HepG2 (cell line): ENCODE data around the gene SHQ1. TPM values are rescaled to one million over a fixed set of nuclear protein-coding genes. Genes with fewer than 3 reads are reported as not detected.
A peak's percentile ranks its signal among the peaks of the same experiment; 100 is the strongest.

ENCODE experiments used
- AGO1 ChIP-seq: fragments of 200-400 bp; formaldehyde crosslinking; IDR thresholded peaks from 2 replicates; pipeline ENCODE4 v1.6.1; 2017; ENCODE audit warnings: mild to moderate bottlenecking, low read depth, low read length, moderate library complexity; ENCODE audit not compliant: poor library complexity, severe bottlenecking
- ATF1 ChIP-seq: IDR thresholded peaks from 2 replicates; pipeline ENCODE4 v1.6.1; 2016; ENCODE audit warnings: mild to moderate bottlenecking, control low read depth
- CCAR2 ChIP-seq: fragments of 200-400 bp; formaldehyde crosslinking; optimal IDR thresholded peaks from 2 replicates; pipeline ENCODE3; 2018; ENCODE audit warnings: low read depth, mild to moderate bottlenecking, low read length, moderate library complexity
- ESRRA ChIP-seq: sonication (generic); formaldehyde crosslinking; IDR thresholded peaks from 2 replicates; pipeline ENCODE4 v1.5.1; 2020; ENCODE audit warnings: mild to moderate bottlenecking, low read depth, missing genetic modification reagents
- HMG20B ChIP-seq: conservative IDR thresholded peaks from 2 replicates; pipeline ENCODE4 v1.6.1; 2016; ENCODE audit warnings: missing genetic modification reagents, missing compliant biosample characterization
- PAF1 ChIP-seq: IDR thresholded peaks from 2 replicates; pipeline ENCODE4 v1.6.1; 2016; ENCODE audit warnings: missing genetic modification reagents, missing compliant biosample characterization
- TEAD3 ChIP-seq: optimal IDR thresholded peaks from 2 replicates; pipeline ENCODE3; 2016; ENCODE audit warnings: borderline replicate concordance
- ZFX ChIP-seq: sonication (generic); formaldehyde crosslinking; IDR thresholded peaks from 2 replicates; pipeline ENCODE4 v1.4.0; 2020; ENCODE audit warnings: mild to moderate bottlenecking, low read depth, missing genetic modification reagents, moderate library complexity
- ZNF234 ChIP-seq: sonication (generic); formaldehyde crosslinking; conservative IDR thresholded peaks from 2 replicates; pipeline ENCODE4 v1.5.1; 2020; ENCODE audit warnings: mild to moderate bottlenecking, missing genetic modification reagents
- ZNF251 ChIP-seq: sonication (generic); formaldehyde crosslinking; IDR thresholded peaks from 2 replicates; pipeline ENCODE4 v1.9.0; 2021; ENCODE audit warnings: mild to moderate bottlenecking, missing genetic modification reagents
- ZNF335 ChIP-seq: sonication (generic); formaldehyde crosslinking; IDR thresholded peaks from 2 replicates; pipeline ENCODE4 v1.4.0; 2020; ENCODE audit warnings: missing genetic modification reagents
- ZNF543 ChIP-seq: sonication (generic); formaldehyde crosslinking; IDR thresholded peaks from 2 replicates; pipeline ENCODE4 v1.4.0; 2020; ENCODE audit warnings: mild to moderate bottlenecking, missing genetic modification reagents
- ZNF547 ChIP-seq: sonication (generic); formaldehyde crosslinking; IDR thresholded peaks from 2 replicates; pipeline ENCODE4 v1.5.1; 2020; ENCODE audit warnings: mild to moderate bottlenecking, missing genetic modification reagents
- ZNF780A ChIP-seq: sonication (generic); formaldehyde crosslinking; IDR thresholded peaks from 2 replicates; pipeline ENCODE4 v1.8.0; 2022; ENCODE audit warnings: mild to moderate bottlenecking, missing genetic modification reagents, moderate library complexity
- ZSCAN22 ChIP-seq: sonication (generic); formaldehyde crosslinking; IDR thresholded peaks from 2 replicates; pipeline ENCODE4 v1.4.0; 2020; ENCODE audit warnings: mild to moderate bottlenecking, missing genetic modification reagents
- polyA plus RNA-seq, 8 experiments: library from polyadenylated mRNA; depleted of rRNA in 3 of 8; stranded (reverse) in 7 of 8; unstranded in 1 of 8; fragments of >200 nt; fragmentation: Illumina TruSeq in 4 of 8; extraction: Trizol in 4 of 8; gene quantifications; 2 replicates each; pipeline versions ENCODE4 v1.2.1 to v1.2.3, GENCODE V29; 2011 to 2016; ENCODE audit warnings: low read depth in 4 of 8, missing spikeins in 1 of 8, mixed read lengths in 1 of 8; ENCODE audit not compliant: insufficient read depth in 1 of 8
- total RNA-seq, 5 experiments: library from RNA; depleted of rRNA; stranded (reverse); fragments of >200 nt; fragmentation: Illumina TruSeq; extraction: Trizol; gene quantifications; 2 replicates each; pipeline ENCODE4 v1.2.3, GENCODE V29; 2016; ENCODE audit warnings: low read depth in 1 of 5
- TF ChIP-seq, protein P1 (sequence below), 2 experiments: sonication (generic) in 1 of 2; formaldehyde crosslinking in 1 of 2; IDR thresholded peaks; 2 replicates each; pipeline versions ENCODE4 v1.4.0 to v1.6.1; 2016 to 2020; ENCODE audit warnings: borderline replicate concordance in 1 of 2, low read depth in 1 of 2, mild to moderate bottlenecking in 1 of 2, missing genetic modification reagents in 1 of 2
- TF ChIP-seq, protein P2 (sequence below): IDR thresholded peaks from 2 replicates; pipeline ENCODE4 v1.6.1; 2016; ENCODE audit warnings: low read depth, borderline replicate concordance
- TF ChIP-seq, protein P3 (sequence below): IDR thresholded peaks from 2 replicates; pipeline ENCODE4 v1.6.1; 2016
- TF ChIP-seq, protein P4 (sequence below): IDR thresholded peaks from 2 replicates; pipeline ENCODE4 v1.6.1; 2016; ENCODE audit warnings: mild to moderate bottlenecking, missing biosample characterization, missing genetic modification reagents
- TF ChIP-seq, protein P5 (sequence below): sonication (generic); formaldehyde crosslinking; IDR thresholded peaks from 2 replicates; pipeline ENCODE4 v1.4.0; 2020; ENCODE audit warnings: missing genetic modification reagents

The SHQ1 gene
- total and polyA plus RNA-seq, 2 of the 13 experiments (the other 11 are each of a cell fraction or from before 2014, with no cell fraction given) = 5.5 to 20.3 TPM

DNA sequence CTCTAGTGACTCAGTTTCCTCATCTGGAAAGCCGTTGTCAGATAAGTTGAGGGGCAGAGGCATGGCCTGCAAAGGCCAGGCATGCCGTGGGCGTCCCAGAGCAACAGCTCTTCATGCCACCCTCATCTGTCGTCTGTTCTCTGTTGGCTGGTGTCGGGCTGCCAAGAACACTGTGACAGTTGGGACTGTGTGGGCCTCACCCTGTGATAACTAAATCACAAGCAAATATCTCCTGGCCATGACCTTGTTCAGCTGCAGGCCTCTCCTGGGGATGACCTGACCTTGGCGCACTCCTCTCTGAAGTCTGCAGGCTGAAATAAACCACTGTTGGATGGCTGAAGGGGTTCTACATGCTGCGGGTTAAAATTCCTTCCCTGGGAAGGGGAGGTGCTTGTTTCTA, 145.9 kb downstream of the SHQ1 start (continued):
- TF ChIP-seq, protein P1, sequence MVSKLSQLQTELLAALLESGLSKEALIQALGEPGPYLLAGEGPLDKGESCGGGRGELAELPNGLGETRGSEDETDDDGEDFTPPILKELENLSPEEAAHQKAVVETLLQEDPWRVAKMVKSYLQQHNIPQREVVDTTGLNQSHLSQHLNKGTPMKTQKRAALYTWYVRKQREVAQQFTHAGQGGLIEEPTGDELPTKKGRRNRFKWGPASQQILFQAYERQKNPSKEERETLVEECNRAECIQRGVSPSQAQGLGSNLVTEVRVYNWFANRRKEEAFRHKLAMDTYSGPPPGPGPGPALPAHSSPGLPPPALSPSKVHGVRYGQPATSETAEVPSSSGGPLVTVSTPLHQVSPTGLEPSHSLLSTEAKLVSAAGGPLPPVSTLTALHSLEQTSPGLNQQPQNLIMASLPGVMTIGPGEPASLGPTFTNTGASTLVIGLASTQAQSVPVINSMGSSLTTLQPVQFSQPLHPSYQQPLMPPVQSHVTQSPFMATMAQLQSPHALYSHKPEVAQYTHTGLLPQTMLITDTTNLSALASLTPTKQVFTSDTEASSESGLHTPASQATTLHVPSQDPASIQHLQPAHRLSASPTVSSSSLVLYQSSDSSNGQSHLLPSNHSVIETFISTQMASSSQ (IDR thresholded peaks at IDR 0.05; ENCODE audit: low read depth) = no peak
- TF ChIP-seq, protein P1 (CRISPR knock-in tag; IDR thresholded peaks at IDR 0.05; ENCODE audit: borderline replicate concordance) = 0 out of 2 replicates have a peak, but pooled peaks have one; percentile 26
- no peak for TF ChIP-seq ATF1 (CRISPR knock-in tag)
- TF ChIP-seq, protein P2, sequence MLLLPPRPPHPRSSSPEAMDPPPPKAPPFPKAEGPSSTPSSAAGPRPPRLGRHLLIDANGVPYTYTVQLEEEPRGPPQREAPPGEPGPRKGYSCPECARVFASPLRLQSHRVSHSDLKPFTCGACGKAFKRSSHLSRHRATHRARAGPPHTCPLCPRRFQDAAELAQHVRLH (CRISPR knock-in tag) = no peak
- TF ChIP-seq, protein P3, sequence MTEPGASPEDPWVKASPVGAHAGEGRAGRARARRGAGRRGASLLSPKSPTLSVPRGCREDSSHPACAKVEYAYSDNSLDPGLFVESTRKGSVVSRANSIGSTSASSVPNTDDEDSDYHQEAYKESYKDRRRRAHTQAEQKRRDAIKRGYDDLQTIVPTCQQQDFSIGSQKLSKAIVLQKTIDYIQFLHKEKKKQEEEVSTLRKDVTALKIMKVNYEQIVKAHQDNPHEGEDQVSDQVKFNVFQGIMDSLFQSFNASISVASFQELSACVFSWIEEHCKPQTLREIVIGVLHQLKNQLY = no peak
- TF ChIP-seq ZNF543 = no peak
- peak; percentile 84 for TF ChIP-seq ESRRA
- TF ChIP-seq, protein P4, sequence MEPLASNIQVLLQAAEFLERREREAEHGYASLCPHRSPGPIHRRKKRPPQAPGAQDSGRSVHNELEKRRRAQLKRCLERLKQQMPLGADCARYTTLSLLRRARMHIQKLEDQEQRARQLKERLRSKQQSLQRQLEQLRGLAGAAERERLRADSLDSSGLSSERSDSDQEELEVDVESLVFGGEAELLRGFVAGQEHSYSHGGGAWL (CRISPR knock-in tag) = no peak
- peak; percentile 49; the same call in 1 of the 2 replicates for TF ChIP-seq ZFX
- no peak for TF ChIP-seq ZNF234 (CRISPR knock-in tag)
- peak; percentile 39 for TF ChIP-seq TEAD3 (CRISPR knock-in tag)
- TF ChIP-seq ZNF547 = no peak
- TF ChIP-seq, protein P5, sequence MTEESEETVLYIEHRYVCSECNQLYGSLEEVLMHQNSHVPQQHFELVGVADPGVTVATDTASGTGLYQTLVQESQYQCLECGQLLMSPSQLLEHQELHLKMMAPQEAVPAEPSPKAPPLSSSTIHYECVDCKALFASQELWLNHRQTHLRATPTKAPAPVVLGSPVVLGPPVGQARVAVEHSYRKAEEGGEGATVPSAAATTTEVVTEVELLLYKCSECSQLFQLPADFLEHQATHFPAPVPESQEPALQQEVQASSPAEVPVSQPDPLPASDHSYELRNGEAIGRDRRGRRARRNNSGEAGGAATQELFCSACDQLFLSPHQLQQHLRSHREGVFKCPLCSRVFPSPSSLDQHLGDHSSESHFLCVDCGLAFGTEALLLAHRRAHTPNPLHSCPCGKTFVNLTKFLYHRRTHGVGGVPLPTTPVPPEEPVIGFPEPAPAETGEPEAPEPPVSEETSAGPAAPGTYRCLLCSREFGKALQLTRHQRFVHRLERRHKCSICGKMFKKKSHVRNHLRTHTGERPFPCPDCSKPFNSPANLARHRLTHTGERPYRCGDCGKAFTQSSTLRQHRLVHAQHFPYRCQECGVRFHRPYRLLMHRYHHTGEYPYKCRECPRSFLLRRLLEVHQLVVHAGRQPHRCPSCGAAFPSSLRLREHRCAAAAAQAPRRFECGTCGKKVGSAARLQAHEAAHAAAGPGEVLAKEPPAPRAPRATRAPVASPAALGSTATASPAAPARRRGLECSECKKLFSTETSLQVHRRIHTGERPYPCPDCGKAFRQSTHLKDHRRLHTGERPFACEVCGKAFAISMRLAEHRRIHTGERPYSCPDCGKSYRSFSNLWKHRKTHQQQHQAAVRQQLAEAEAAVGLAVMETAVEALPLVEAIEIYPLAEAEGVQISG (CRISPR knock-in tag) = no peak
- TF ChIP-seq ZSCAN22 = no peak
- no peak for TF ChIP-seq ZNF335
- no peak for TF ChIP-seq ZNF780A (CRISPR knock-in tag)
- TF ChIP-seq ZNF251 = no peak
- 0 out of 2 replicates have a peak, but pooled peaks have one; percentile 34 for TF ChIP-seq HMG20B
- no peak for TF ChIP-seq PAF1
- TF ChIP-seq CCAR2 = no peak
- no peak for TF ChIP-seq AGO1
